ENCODE data around the gene TRPM2. TPM values are rescaled to one million over a fixed set of nuclear protein-coding genes. Genes with fewer than 3 reads are reported as not detected.

Gene TRPM2
- total RNA-seq, 2 experiments from 2014 or later = 2.6 to 3.7 TPM

GRCh38 chr21:44425307-44425894 lies 72.0 kb downstream of the TRPM2 start:
- H3K27me3 Mint-ChIP-seq = no peaks in the 10 kb centered on the region
- ATAC-seq (no peak), DNase-seq (no peak)

GRCh38 chr21:44425895-44426662 lies 72.7 kb downstream of the TRPM2 start:
- no peaks in the 10 kb centered on the region for H3K27me3 Mint-ChIP-seq

More at GRCh38 chr21:44425307-44425894, 72.0 kb downstream of the TRPM2 start:
- ChIA-PET POLR2A (interaction anchor here (0.8 kb wide), 1 partner anchor 470 kb away, joined by 3 read pairs; no protein-coding TSS in a partner anchor), CTCF (no interaction called here)
- no peak overlapping the region for H3K4me3 Mint-ChIP-seq
- no peak for TF ChIP-seq CTCF (IDR thresholded peaks at IDR 0.05)
- H3K27ac Mint-ChIP-seq = no peak overlapping the region
- intact Hi-C loops (cut with micrococcal nuclease) = no loop called here
- peaks cover 6% of the 10 kb centered on the region for H3K9me3 Mint-ChIP-seq
- no peaks in the 10 kb centered on the region for H3K36me3 Mint-ChIP-seq (ENCODE audit: low read depth)
- H3K4me1 Mint-ChIP-seq (ENCODE audit: low read depth) = no peaks in the 10 kb centered on the region

GRCh38 chr21:44426663-44427191 lies 73.3 kb downstream of the TRPM2 start:
- no peak overlapping the region for H3K27ac Mint-ChIP-seq

More at GRCh38 chr21:44425895-44426662, 72.7 kb downstream of the TRPM2 start:
- Mint-ChIP-seq H3K9me3 (peaks cover 7% of the 10 kb centered on the region), H3K4me1 (ENCODE audit: low read depth) (no peaks in the 10 kb centered on the region), H3K27ac (no peak overlapping the region), H3K36me3 (ENCODE audit: low read depth) (no peaks in the 10 kb centered on the region), H3K4me3 (no peak overlapping the region)
- intact Hi-C loops (cut with micrococcal nuclease) = no loop called here
- ChIA-PET CTCF (no interaction called here), POLR2A (interaction anchor here (0.8 kb wide), 1 partner anchor 470 kb away, joined by 3 read pairs; no protein-coding TSS in a partner anchor)
- no peak for TF ChIP-seq CTCF (IDR thresholded peaks at IDR 0.05)
- DNase-seq (no peak), ATAC-seq (no peak)

GRCh38 chr21:44427241-44428120 lies 74.1 kb downstream of the TRPM2 start:
- no peak overlapping the region for H3K27ac Mint-ChIP-seq
- POLR2A ChIA-PET = interaction anchor here (1.5 kb wide), 1 partner anchor 27 kb away, joined by 3 read pairs; no protein-coding TSS in a partner anchor
- no peak for TF ChIP-seq CTCF (IDR thresholded peaks at IDR 0.05)
- intact Hi-C loops (cut with micrococcal nuclease) = no loop called here
- H3K9me3 Mint-ChIP-seq = peaks cover 9% of the 10 kb centered on the region
- no peaks in the 10 kb centered on the region for H3K36me3 Mint-ChIP-seq (ENCODE audit: low read depth)
- H3K27me3 Mint-ChIP-seq = no peaks in the 10 kb centered on the region
- H3K4me3 Mint-ChIP-seq = no peak overlapping the region
- CTCF ChIA-PET = interaction anchor here (1.4 kb wide), 1 partner anchor 20 kb away, joined by 3 read pairs; no protein-coding TSS in a partner anchor
- H3K4me1 Mint-ChIP-seq (ENCODE audit: low read depth) = no peaks in the 10 kb centered on the region
- DNase-seq (no peak), ATAC-seq (no peak)

More at GRCh38 chr21:44426663-44427191, 73.3 kb downstream of the TRPM2 start:
- ATAC-seq (no peak), DNase-seq (no peak)
- H3K9me3 Mint-ChIP-seq = peaks cover 7% of the 10 kb centered on the region
- H3K27me3 Mint-ChIP-seq = no peaks in the 10 kb centered on the region
- intact Hi-C loops (cut with micrococcal nuclease) = no loop called here
- ChIA-PET CTCF (no interaction called here), POLR2A (no interaction called here)
- no peak overlapping the region for H3K4me3 Mint-ChIP-seq
- TF ChIP-seq CTCF (IDR thresholded peaks at IDR 0.05) = no peak
- no peaks in the 10 kb centered on the region for H3K36me3 Mint-ChIP-seq (ENCODE audit: low read depth)
- no peaks in the 10 kb centered on the region for H3K4me1 Mint-ChIP-seq (ENCODE audit: low read depth)
